SIG-M5 treated with dmso at 0.1 percent for 504 hours (cell line): ENCODE results near the gene MYORG.
"Not testable (repeated sequence)": the region's sequence is repeated elsewhere in the genome, so short reads cannot be mapped to it uniquely, and the experiment has no call there.

Experiments used
- DNase-seq: peaks from one replicate; lab custom pipeline; 2025; ENCODE audit not compliant: unreplicated experiment; lab: John Stamatoyannopoulos, UW

The MYORG gene

GRCh38 chr9:34370335-34370969 lies 6.2 kb downstream of the MYORG start:
- no peak for DNase-seq

DNA sequence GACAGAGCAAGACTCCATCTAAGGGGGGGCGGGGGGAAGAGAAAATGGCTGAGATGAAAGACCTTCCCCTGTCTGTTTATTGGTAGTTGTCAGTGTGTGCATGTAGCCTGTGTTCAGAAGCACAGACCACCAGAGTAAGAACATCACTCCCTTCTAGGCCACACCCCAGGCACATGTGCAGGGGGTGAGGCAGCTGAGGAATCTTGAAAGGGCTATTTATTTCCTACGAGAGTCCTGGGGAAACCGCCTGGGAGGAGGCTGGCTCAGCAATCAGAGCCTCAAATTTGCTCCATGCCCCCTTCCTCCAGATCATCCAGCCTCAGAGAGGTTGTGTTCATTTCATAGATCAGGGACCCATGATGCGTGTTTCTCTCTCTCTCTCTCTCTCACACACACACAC lies 7.1 kb downstream of the MYORG start:
- DNase-seq: no peak

- not testable (repeated sequence) for DNase-seq
Observed at GRCh38 chr9:34368796-34369195, 7.9 kb downstream of the MYORG start.

DNA sequence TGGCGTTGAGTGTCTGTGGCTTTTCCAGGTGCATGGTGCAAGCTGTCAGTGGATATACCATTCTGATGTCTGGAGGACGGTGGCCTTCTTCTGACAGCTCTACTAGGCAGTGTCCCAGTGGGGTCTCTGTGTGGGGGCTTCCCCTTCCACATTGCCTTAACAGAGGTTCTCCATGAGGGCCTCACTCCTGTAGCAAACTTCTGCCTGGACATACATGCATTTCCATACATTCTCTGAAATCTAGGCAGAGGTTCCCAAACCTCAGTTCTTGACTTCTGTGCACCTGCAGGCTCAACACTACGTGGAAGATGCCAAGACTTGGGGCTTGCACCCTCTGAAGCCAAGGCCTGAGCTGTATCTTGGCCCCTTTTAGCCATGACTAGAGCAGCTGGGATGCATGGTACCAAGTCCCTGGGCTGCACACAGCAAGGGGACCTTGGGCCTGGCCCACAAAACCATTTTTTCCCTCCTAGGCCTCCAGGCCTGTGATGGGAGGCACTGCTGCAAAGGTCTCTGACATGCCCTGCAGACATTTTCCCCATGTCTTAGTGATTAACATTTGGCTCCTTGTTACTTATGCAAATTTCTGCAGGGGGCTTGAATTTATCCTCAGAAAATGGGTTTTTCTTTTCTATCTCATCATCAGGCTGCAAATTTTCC lies 8.8 kb downstream of the MYORG start:
- not testable (repeated sequence) for DNase-seq

DNA sequence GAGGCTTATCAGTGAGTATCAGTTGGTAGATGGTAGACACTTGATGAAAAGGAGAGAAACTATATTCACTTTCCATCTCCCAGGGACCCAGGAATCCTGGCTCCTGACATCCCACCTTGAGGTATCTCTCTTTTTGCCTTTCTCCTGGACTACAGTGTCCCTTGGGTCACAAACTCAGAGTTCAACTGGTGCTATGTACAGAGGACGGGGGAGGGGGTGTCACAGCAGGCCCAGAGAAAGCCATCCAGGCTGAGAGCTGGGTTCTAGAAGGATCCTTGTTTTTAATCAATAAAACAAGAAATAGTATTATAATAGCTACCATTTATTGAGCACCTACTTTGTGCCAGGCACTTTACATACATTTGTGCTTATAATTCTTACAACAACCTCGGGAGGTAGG lies 10.3 kb downstream of the MYORG start:
- no peak for DNase-seq

DNA sequence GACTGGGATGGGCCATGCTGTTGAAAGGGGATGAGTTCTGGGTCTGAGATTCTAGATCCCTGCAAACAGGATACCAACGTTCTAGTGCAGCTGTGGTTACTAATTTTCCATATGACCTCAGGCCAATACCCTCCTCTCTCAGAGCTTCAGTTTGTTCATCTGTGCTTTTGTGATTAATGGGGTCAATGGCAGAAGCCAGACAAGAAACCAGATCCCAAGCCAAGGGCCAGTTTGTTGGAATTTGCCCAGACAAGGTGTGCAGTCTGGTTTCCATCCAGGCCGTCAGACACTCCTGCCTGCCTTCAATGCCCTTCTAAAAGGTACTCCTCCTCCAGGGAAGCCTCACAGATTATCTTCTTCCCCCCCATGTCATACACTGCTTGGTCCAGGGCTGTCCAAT lies 11.4 kb downstream of the MYORG start:
- DNase-seq: no peak

GRCh38 chr9:34363619-34364351 lies 12.9 kb downstream of the MYORG start:
- DNase-seq: no peak

GRCh38 chr9:34362614-34363214 lies 14.0 kb downstream of the MYORG start:
- DNase-seq: no peak

GRCh38 chr9:34352957-34353356 lies 23.7 kb downstream of the MYORG start:
- DNase-seq: not testable (repeated sequence)

GRCh38 chr9:34352122-34352652 lies 24.5 kb downstream of the MYORG start:
- DNase-seq: not testable (repeated sequence)

DNA sequence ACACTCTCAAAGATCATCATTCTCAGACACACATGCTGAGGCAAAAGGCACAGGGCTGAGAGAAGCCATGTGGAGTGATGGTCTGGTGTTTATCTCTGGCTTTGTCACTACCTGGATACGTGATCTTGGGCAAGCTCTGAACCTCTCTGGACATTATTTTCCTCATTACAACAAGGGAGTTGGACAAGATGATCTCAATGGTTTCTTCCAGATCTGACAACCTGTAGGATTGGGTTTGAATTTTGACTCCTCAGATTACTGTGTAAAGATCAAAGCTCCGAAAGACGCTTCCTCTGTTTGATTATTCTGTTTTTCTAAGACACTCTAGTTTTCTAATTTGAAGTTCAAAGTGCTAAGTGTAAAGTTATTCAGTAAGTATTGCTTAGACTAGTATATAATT lies 27.4 kb downstream of the MYORG start:
- DNase-seq: no peak

GRCh38 chr9:34347800-34348158 lies 28.9 kb downstream of the MYORG start:
- no peak for DNase-seq

- no peak for DNase-seq
Observed at GRCh38 chr9:34346873-34347799, 29.6 kb downstream of the MYORG start.

DNA sequence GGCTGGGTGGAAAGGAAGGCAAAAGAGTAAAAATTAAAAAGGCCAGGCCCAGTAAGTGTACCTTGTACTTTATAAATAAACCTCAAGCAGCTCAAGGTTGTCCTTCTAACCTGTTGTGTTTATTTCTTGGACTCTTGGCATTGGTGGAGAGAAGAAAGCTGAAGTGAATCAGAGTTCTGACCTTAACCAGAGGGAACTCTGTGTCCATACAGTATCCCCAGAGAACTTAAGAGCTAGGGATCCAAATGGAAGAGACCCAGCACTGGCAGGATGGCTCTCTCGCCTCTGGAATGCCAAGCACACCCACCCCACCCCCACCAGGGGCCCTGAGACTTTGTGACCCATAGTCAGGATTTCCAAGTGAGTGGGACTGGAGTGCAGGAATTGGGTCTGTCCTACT lies 33.1 kb downstream of the MYORG start:
- DNase-seq: no peak

DNA sequence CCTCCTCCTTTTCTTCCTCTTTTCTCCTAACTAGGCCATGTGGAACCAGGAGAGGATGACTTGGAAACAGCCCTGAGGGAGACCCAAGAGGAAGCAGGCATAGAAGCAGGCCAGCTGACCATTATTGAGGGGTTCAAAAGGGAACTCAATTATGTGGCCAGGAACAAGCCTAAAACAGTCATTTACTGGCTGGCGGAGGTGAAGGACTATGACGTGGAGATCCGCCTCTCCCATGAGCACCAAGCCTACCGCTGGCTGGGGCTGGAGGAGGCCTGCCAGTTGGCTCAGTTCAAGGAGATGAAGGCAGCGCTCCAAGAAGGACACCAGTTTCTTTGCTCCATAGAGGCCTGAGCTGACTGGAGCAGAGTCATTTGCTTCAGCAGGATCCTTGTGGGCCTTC lies 33.6 kb downstream of the MYORG start:
- DNase-seq: no peak

GRCh38 chr9:34341659-34342295 lies 34.9 kb downstream of the MYORG start:
- DNase-seq: no peak

DNA sequence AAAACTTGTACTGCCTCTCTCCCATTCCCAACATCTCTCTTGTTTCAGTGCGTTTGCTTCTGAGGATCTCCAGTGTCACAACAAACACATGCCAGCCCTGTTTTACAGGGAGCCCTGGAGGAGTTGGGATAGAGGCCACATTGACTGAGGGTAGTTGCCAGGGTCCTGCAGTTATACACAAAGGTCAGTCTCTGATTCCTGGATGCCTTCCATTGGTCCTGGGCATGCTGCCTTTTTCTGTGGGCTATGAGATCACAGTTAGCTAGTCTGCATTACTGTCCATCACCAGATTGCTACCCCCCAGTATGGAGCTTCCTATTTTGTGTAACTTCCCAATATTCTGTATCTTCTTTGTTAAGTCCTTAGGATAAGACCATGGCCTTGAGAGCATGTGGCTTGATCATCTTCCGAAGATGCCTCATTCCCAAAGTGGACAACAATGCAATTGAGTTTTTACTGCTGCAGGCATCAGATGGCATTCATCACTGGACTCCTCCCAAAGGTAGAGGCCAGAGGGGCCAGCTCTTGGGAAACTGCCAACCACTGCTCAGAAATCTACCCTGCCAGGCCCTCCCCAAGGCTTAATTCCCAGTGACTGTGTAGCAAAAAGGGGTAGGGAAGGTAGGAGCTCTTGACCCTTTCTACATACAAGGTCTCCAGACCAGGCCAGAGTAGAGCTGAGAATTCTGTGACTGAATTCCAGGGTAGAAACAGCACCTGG lies 37.9 kb downstream of the MYORG start:
- DNase-seq: no peak

DNA sequence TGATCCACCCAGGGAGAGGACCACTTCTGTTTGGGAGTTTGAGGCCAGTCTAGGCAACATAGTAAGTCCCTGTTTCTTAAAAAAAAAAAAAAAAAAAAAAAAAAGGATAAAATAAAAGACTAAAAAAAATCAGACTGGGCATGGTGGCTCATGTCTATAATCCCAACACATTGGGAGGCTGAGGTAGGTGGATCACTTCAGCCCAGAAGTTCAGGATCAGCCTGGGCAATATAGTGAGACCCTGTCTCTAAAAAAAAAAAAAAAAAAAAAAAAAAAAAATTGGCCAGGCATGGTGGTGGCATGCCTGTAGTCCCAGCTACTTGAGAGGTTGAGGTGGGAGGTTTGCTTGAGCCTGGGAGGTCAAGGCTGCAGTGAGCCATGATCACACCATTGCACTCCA lies 38.6 kb downstream of the MYORG start:
- not testable (repeated sequence) for DNase-seq

DNA sequence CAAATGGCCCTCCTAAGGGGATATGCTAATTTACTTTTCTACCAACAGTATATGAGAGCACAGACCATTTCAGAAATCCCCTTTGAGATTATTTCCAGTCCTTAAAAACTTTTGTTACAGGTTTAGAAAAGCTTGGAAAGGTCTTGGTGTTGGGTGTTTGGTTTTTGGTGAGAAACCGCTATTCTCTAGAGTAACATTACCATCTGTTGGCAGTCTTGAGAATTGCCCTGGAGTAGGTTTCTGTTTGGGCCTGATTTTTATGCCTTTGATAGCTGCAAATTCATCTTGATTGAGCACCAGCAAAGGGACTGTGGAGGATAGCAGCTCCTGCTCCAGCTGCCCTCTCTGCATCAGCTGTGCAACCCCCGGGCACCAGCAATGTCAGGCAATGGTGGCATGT lies 39.3 kb downstream of the MYORG start:
- DNase-seq: no peak
